GM18868 (cell line): Measurements from ENCODE around the gene KDM4F.
"Not testable (repeated sequence)": the region's sequence is repeated elsewhere in the genome, so short reads cannot be mapped to it uniquely, and the experiment has no call there.

Experiments used
- ATAC-seq: cut with Tn5 transposase; IDR thresholded peaks from one replicate; pipeline ENCODE4 v1.9.1; 2021; ENCODE audit warnings: mild to moderate bottlenecking, moderate library complexity; ENCODE audit not compliant: unreplicated experiment

Gene KDM4F

DNA sequence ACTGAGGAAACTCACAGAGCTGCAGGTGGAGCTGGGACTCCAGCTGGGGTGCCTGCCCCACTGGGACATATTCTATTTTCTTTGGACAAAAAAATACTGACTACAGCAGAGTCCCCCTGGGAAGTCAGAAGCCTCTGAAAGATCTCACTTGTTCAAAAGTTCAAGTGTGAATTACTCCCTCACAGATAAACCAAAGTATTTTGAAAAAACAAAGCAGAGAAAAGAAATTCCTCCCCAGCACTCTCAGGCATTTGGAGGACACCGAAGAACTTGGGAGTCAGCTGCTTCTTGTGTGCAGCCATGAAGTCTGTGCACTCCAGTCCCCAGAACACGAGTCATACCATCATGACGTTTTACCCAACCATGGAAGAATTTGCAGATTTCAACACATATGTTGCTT lies at the start of gene KDM4F:
Gene KDM4F, plus strand, starts transcription at position 301 of the 400 bp plus-strand sequence.
- ATAC-seq, result not testable (repeated sequence)

DNA sequence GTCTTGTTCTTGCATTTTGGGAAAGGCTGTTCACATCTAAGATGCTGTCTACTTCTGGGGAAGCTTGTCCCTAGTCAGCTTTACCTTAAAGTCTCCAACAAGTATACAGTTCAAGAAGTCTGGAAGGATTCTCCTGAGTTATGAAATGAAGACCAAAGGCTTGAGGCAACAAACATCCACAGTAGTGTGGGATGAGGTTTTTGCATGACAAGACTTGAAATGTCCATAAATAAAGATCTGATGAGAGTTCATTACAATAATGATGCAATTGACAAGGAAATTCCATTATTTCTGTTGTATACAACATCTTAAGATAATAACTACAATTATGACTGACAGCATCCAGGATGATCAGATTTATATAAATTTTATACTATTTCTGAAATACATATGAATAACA lies 45.5 kb upstream of the KDM4F start:
- ATAC-seq, result no peak

DNA sequence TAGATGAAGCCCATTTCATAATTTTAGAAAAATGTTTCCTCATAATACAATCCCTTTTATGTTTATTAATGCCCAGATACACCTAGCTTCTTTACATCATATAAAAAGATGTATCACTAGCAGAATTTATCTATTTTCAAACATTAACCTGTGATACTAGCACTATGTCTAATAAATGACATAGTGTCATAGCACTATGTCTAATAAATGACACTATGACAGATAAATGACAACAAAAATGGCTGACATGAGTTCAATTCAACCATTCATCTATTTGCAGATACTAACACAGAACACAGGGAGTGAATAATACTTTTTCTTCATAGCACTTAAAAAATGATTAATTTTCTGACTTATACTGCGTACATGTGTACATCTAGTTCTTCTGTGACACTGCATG lies 43.6 kb upstream of the KDM4F start:
- ATAC-seq, result no peak

DNA sequence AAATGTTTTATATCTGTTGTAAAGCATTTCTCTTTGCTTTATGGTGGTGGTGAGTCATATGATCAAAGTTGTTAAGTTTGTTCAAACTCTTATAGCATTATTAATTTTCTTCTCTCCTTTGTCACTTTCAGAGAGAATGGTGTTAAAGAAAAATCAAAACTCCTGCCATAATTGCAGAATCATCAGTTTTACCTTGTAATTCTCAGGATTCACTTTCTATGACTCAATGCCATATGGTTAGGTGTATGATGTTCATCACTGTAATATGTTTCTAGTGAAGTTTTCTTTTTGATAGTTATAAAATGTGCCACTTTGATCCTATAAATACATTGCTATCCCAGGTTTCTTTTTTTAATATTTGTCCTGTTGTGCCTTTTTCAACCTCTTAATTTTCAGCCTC lies 37.8 kb upstream of the KDM4F start:
- no peak for ATAC-seq

DNA sequence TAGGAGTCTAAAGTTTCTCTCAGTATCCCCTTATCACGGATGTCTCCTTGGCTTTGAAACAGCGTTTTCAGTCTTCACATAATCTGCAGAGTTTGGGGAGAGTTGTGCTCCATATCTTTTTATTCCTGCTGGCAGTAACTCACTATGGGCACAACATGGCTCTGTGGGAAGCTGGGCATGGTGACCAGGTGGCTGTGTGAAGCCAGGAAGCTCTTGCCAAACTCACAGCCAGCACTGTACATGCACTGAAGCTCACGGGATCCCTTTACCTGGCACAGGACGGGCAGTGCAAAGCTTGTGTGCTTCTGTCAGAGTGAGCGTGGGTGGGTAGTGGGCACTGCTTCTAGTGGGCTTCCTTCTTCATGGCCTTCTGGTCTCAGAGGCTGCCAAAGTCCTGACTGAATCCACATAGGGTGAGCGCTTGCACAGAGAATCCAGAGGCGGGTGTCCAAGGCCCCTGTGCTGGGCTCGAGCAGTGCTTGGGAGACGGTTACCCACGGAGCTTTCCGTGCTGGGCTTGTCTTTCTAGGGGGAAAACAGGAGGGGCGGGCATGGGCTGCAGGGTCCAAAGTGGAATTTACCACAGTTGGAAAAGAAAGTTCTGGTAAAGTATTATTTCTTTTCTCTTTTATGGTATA lies 34.9 kb upstream of the KDM4F start:
- no peak for ATAC-seq

DNA sequence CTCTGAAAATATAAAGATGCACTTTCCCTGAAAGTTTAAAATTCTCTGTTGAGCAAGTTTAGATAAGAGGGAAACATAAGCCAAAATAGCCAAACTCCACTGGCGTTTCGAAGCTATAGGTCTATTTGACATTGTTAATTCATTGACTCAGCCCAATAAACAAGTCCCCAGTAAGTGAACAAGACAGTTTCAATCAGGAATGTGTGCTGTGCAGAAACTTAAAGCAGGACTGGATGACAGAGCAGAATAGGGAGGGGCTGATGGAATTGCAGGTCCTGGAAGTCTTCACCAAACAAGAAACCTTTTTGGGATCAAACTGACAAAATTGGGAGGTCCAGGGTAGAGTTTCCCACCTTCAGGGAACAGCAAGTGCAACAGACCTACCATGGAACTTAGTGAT lies 33.1 kb upstream of the KDM4F start:
- no peak for ATAC-seq

DNA sequence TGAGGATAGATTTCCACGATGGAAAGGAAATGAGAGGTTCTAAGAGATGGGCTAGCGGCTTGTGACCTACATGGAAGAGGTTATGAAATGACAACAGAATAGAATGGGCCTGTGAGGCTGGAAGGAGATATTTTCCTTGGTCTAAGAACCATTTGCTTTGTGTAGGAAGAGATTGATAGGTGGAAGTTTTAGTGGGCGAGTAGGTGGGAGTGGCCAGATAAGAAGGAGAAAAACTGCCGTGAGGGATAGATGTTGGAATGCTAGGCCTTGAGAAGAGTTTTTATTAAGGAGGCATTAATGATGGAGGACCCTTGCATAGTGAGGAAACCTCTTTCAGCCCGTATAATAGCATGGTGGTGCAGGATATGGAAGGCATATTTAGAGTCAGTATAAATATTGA lies 27.8 kb upstream of the KDM4F start:
- ATAC-seq, result not testable (repeated sequence)

DNA sequence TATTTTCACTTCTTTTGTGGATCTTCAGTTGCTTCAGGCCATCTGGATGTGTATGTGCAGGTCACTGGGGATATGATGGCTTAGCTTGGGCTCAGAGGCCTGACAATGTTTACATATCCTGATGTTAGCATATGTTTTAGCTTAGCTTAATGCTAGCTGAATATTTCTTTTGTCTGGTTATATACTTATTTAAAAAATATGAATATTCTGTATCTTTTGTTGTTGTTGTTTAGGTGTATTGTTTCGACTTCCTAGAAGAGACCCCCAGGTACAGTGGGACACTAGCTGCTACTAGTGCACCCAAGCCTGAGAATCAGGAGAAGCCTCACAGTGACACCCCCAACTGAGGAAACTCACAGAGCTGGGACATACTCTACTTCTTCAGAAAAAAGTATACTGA lies 24.3 kb upstream of the KDM4F start, which contains the start of gene KDM4E:
Gene KDM4E, plus strand, starts transcription at position 301 of the 400 bp plus-strand sequence. CDS start 300 bp downstream, outside the sequence.
- no peak for ATAC-seq

DNA sequence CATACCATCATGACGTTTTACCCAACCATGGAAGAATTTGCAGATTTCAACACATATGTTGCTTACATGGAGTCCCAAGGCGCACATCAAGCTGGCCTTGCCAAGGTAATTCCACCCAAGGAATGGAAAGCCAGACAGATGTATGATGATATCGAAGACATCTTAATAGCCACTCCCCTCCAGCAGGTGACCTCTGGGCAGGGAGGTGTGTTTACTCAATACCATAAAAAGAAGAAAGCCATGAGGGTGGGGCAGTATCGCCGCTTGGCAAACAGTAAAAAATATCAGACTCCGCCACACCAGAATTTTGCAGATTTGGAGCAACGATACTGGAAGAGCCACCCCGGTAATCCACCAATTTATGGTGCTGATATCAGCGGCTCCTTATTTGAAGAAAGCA lies 23.6 kb upstream of the KDM4F start:
- ATAC-seq, result not testable (repeated sequence)

DNA sequence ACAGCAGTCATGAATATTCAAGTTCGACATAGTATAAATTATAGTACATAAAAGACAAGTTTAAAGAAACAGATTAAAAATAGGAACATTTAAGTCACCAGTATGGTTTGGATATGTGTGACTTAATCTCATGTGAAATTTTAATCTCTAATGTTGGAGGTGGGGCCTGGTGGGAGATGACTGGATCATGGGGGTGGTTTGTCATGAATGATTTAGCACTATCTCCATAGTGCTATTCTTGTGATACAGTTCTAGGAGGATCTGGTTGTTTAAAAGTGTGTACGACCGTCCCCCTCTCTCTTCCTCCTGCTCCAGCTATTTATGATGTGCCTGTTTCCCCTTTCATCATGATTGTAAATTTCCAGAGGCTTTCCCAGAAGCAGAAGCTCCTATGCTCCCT lies 20.9 kb upstream of the KDM4F start:
- no peak for ATAC-seq

DNA sequence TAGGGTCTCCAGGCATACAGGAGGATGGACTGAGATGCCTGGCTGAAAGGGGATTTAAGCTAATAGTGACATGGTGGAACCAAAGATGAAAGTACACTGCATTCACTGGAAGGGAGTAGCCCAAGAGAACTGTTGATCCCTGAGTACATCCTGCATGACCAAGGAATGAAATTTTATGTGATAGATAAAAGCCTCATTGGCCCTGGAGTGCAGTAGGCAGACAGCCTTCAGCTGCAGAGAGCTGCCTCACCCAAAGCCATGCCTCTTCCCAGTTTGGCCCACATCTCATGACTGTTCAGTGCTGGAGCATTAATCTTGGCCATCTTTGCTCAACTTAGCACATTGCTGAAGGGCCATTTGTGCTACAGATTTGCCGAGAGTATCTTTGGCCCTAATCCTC lies 16.2 kb upstream of the KDM4F start:
- ATAC-seq, result no peak

DNA sequence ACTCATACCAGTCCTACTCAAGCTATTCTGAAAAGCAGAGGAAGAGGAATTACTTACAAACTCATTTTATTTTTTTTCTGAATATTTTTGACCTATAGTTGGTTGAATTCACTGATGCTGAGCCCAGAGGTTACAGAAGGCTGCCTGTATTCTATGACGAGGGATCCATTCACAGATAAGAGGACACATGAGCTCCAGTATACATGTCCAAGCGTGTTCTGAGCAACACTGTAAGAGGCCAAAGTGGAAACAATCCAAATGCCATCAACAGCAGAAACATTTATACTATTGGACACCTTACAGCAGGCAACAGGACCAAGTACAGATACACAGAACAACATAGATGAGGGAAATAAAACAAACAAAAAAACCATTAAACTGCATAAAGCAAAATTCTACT lies 13.9 kb upstream of the KDM4F start:
- ATAC-seq, result no peak

DNA sequence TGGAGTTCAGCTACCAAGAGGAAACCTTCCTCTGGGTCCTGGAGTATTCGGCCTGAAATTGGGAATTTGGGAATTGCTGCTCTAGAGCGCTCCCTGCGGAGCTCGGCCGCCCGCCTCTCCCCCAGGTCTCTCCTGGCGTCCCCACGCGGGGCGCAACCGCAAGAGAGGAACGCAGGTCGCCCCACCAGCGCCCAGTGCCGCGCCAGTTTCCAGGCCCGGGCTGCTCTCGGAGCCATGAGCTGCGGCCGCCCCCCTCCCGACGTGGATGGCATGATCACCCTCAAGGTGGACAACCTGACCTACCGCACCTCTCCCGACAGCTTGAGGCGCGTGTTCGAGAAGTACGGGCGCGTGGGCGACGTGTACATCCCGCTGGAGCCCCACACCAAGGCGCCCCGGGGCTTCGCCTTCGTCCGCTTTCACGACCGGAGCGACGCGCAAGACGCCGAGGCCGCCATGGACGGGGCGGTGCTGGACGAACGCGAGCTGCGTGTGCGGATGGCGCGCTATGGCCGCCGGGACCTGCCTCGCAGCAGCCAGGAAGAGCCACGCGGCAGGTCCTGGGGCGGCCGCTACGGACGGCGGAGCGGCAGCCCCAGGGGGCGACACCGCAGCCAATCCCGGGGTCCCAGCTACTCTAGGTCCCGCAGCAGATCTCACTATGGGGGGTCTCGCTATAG lies 11.7 kb upstream of the KDM4F start:
- not testable (repeated sequence) for ATAC-seq

DNA sequence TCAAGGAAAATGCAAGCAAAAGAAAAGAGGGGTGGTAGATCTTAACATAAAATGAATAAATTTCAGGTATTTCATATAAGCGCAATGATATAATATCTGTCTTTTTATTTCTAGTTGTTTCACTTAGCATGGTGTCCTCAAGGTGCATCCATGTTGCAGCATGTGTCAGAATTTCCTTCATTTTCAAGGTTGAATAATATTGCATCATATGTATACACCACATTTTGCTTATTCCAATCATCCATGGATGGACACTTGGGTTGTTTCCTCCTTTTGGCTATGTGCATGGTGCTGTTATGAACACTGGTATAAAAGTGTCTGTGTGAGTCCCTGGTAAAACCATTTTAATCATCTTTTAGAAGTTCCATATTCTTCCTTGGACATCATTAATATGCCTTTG lies 7.0 kb upstream of the KDM4F start:
- no peak for ATAC-seq

DNA sequence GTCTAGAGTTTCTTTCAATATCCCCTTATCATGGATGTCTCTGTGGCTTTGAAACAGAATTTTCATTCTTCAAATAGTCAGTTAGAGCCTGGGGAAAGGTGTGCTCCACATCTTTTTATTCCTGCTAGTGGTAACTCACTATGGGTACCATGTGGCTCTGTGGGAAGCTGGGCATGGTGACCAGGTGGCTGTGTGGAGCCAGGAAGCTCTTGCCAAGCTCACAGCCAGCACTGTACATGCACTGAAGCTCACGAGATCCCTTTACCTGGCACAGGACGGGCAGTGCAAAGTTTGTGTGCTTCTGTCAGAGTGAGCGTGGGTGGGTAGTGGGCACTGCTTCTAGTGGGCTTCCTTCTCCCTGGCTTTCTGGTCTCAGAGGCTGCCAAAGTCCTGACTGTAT lies 6.3 kb upstream of the KDM4F start:
- no peak for ATAC-seq

DNA sequence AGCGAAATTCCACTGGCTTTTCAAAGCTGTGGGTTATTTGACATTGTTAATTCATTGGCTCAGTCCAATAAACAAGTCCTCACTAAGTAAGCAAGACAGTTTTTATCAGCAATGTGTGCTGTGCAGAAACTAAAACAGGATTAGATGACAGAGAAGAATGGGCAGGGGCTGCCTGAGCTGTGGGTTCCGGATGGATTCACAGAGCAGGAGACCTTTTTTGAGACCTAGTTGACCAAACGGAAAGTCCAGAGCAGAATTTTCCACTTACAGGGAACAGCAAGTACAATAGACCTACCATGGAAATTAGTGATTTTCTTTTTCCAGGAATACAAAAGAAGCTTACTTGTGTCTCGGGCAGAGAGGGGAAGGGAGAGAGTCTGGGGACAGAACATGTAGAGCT lies 5.2 kb upstream of the KDM4F start:
- ATAC-seq, result no peak

DNA sequence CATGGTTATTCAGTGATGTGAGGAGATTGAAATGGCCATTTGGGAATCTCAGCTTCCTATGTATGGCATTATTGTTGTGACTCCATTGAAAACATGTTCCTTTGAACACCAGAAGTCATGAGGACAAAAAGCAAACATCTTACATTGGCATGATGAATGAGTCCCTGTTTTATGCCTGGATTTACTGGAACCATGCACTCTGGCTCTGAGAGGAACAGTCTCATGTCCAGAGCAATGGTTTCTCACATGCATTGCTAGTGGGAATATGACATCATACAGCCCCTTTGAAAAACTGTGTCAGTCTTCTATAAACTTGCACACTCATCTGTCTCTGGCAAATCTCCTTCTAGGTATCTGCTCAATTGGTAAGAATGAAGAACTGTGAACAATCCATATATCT lies 3.4 kb upstream of the KDM4F start:
- no peak for ATAC-seq

DNA sequence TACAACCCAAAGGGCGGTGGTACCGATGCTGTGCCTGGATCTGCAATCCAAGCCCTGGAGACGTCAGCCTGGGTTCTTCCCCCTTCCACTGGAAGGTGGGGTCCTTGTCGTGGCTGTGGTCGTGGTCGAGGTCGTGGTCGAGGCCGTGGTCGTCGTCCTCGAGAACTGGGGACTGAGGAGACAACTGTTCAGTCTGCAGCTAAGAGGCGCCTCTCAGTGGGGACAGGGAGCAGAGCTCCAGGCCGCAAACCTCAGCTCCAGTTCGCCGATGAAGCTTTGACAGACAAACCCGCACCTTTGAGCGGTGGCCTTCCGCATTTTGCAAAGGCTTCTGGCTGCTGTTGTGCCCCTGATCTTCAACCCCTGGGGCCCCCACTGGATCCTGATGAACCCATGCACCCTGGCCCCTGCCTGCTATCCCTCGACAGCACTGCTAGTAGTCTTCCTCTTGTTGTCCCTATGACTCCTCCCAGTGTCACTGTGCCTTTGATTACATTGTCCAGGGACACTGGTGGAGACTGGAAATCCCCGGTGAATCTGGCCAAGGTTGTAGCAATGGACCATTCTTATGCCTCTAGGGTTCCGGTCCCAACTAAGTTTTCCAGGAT lies 1.5 kb downstream of the KDM4F start:
- no peak for ATAC-seq

DNA sequence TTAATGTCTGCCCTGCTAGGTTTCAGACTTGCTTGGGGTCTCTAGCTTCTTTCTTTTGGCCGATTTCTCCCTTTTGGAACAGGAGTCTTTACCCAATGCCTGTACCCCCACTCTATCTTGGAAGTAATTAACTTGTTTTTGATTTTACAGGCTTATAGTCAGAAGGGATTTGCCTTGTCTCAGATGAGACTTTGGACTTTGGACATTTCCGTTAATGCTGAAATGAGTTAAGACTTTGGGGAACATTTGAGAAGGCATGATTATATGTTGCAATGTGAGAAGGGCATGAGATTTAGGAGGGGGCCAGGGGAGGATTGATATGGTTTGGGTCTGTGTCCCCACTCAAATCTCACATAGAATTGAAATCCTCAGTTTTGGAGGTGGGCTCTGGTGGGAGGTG lies 5.1 kb downstream of the KDM4F start:
- no peak for ATAC-seq

DNA sequence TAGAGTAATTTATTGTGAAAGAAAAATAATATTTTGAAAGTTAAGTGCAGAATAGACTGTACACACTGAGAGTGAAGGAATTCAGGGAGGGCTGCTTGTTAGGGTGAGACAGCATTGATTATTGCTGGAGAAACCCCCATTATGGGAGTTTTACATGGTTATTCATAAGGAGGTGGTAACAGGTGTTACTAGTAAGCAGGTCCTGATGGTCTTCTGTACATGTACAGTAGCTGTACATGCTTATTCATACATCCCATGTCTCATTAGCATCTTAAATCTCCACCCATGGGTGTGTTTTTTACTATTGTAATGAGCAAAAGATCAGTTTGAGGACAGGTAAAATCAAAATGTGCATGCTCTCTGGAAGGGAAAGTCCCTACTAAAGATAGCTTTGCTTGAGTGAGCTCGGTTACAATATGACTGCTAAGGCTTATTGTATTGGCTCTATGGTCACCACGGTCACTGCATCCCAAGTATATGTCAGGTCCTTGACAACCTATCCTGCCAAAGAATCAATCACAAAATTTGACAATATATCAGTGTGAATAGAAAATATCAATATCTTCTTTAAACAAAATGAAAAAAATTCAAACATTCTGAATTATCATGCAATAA lies 6.2 kb downstream of the KDM4F start:
- ATAC-seq, result peak; percentile 99

DNA sequence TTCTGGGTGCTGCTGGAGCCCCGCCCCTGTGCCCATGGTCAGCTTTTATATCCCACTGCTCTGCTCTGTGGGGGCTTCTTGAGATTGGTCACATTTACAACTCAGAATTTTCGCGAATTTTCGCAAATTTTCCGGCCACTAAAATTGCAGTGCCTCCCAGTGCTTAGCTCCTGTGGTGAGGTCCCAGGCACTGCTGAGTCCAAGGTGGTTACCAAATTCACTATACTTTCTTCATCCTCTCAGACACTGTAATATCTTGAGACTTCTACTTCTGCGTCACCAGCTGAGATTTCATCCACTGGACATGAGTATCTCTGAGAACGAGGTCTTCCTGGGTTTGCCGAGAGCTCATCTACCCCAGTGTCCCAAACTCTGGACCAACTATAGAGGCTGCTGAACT lies 8.7 kb downstream of the KDM4F start:
- no peak for ATAC-seq

DNA sequence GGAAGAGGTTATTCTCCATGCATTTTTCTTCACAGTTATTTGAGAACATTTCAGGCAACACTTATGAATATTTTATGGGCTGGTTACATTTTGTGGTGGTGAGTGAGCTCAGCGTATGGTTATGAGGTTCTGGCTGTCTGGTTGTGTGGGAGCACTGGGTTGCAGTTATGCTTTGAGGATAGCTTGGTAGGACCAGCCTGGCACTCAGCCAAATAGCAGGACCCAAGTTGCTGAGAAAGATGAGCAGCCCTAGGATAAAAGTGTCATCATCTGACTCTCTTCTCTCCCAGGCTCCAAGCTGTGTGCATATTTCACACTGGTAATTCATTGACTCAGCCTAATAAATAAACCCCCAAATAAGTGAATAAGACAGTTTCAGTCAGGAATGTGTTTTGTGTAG lies 9.4 kb downstream of the KDM4F start:
- no peak for ATAC-seq
